HL-60 (cell line): ENCODE data around the gene WWC1.

Experiments used
- DNase-seq, 2 experiments: peaks; one replicate each; pipeline ENCODE4 v3.0.0-alpha.2; 2010 to 2020; ENCODE audit warnings: low read depth in 1 of 2, low spot score in 1 of 2
- H3K27ac ChIP-seq: fragments of 250-450 bp; sonication (Bioruptor Pico); replicated peaks from 2 replicates; pipeline ENCODE4 v1.5.1; 2020; ENCODE audit warnings: mild to moderate bottlenecking, moderate library complexity
- H3K27me3 ChIP-seq: fragments of 250-450 bp; sonication (Bioruptor Pico); 2 replicates; pipeline ENCODE4 v1.5.1; 2021; ENCODE audit warnings: mild to moderate bottlenecking, moderate library complexity; ENCODE audit not compliant: insufficient read depth, poor library complexity, severe bottlenecking
- H3K4me3 ChIP-seq: replicated peaks from 2 replicates; pipeline ENCODE4 v1.5.1; 2011; ENCODE audit warnings: mild to moderate bottlenecking, control low read depth, low read length; ENCODE audit not compliant: insufficient read depth
- GABPA ChIP-seq: IDR thresholded peaks from 2 replicates; pipeline ENCODE4 v1.6.1; 2012; ENCODE audit warnings: low read depth
- POLR2AphosphoS5 ChIP-seq: IDR thresholded peaks from 2 replicates; pipeline ENCODE4 v1.6.1; 2012; ENCODE audit warnings: low read depth
- REST ChIP-seq: IDR thresholded peaks from 2 replicates; pipeline ENCODE4 v1.6.1; 2012; ENCODE audit warnings: low read depth; ENCODE audit not compliant: insufficient replicate concordance
- SPI1 ChIP-seq: IDR thresholded peaks from 2 replicates; pipeline ENCODE4 v1.6.1; 2012; ENCODE audit warnings: low read depth, mild to moderate bottlenecking, borderline replicate concordance
- TF ChIP-seq, protein P1 (sequence below): IDR thresholded peaks from one replicate; pipeline ENCODE4 v1.5.1; 2011; ENCODE audit warnings: low read length, control low read depth, inconsistent platforms; ENCODE audit not compliant: insufficient read depth

WWC1 gene

GRCh38 chr5:168315416-168316138 lies 24.1 kb downstream of the WWC1 start:
- H3K27me3 ChIP-seq: no peaks in the 10 kb centered on the region
- H3K27ac ChIP-seq: no peak overlapping the region
- H3K4me3 ChIP-seq: no peak overlapping the region
- DNase-seq: no peak
- TF ChIP-seq, protein P1, sequence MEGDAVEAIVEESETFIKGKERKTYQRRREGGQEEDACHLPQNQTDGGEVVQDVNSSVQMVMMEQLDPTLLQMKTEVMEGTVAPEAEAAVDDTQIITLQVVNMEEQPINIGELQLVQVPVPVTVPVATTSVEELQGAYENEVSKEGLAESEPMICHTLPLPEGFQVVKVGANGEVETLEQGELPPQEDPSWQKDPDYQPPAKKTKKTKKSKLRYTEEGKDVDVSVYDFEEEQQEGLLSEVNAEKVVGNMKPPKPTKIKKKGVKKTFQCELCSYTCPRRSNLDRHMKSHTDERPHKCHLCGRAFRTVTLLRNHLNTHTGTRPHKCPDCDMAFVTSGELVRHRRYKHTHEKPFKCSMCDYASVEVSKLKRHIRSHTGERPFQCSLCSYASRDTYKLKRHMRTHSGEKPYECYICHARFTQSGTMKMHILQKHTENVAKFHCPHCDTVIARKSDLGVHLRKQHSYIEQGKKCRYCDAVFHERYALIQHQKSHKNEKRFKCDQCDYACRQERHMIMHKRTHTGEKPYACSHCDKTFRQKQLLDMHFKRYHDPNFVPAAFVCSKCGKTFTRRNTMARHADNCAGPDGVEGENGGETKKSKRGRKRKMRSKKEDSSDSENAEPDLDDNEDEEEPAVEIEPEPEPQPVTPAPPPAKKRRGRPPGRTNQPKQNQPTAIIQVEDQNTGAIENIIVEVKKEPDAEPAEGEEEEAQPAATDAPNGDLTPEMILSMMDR: no peak
- TF ChIP-seq REST: no peak
- TF ChIP-seq GABPA: no peak
- TF ChIP-seq SPI1: no peak
- no peak for TF ChIP-seq POLR2AphosphoS5

- Histone ChIP-seq H3K27me3 (no peaks in the 10 kb centered on the region), H3K27ac (no peak overlapping the region), H3K4me3 (no peak overlapping the region)
- no peak for DNase-seq
- TF ChIP-seq POLR2AphosphoS5 (no peak), REST (no peak), GABPA (no peak), SPI1 (no peak)
- TF ChIP-seq, protein P1: no peak
These were observed 24.7 kb downstream of the WWC1 start for GRCh38 chr5:168316139-168316578.

- no peak overlapping the region for H3K27ac ChIP-seq
- no peak for DNase-seq
- TF ChIP-seq, protein P1: no peak
- no peak for TF ChIP-seq POLR2AphosphoS5
- TF ChIP-seq SPI1: no peak
- TF ChIP-seq REST: no peak
- TF ChIP-seq GABPA: no peak
- H3K27me3 ChIP-seq: no peaks in the 10 kb centered on the region
- H3K4me3 ChIP-seq: no peak overlapping the region
These were observed 25.7 kb downstream of the WWC1 start for GRCh38 chr5:168317096-168317520.
